Ovary (tissue), 3 donors: ENCODE data around the gene PLXDC2.

Experiments used
- CTCF ChIP-seq, 3 donors: fragments of 450-650 bp in 2 of 3; fragments of 200-600 bp in 1 of 3; IDR thresholded peaks; one replicate each; pipeline versions ENCODE4 v1.5.1 to v1.8.0; 2016 to 2022; ENCODE audit warnings: antibody characterized with exemption in 3 of 3, mild to moderate bottlenecking in 1 of 3
- EP300 ChIP-seq: sonication (generic); formaldehyde crosslinking; IDR thresholded peaks from one replicate; pipeline ENCODE4 v1.6.1; 2017; ENCODE audit warnings: antibody characterized with exemption
- POLR2A ChIP-seq: fragments of 450-650 bp; IDR thresholded peaks from one replicate; pipeline ENCODE4 v1.6.1; 2017; ENCODE audit warnings: antibody characterized with exemption, mild to moderate bottlenecking, moderate library complexity
- donor health status: DM: no; HTN: no; CAD: no.

GRCh38 chr10:20114179-20114578 is 297.9 kb downstream of the PLXDC2 start:
- TF ChIP-seq CTCF (IDR thresholded peaks at IDR 0.05) (no peak), POLR2A (no peak), EP300 (no peak)
